NCI-H146 (cell line): ENCODE results near the gene C22orf39.

ENCODE experiments used
- DNase-seq: peaks from one replicate; lab custom pipeline; 2025; lab: John Stamatoyannopoulos, UW

The C22orf39 gene

GRCh38 chr22:19398206-19398605 lies 49.3 kb downstream of the C22orf39 start:
- no peak for DNase-seq

GRCh38 chr22:19397734-19398104 lies 49.8 kb downstream of the C22orf39 start:
- DNase-seq, result no peak

GRCh38 chr22:19396934-19397733 lies 50.4 kb downstream of the C22orf39 start:
- DNase-seq, result no peak

GRCh38 chr22:19396561-19396933 lies 51.0 kb downstream of the C22orf39 start:
- no peak for DNase-seq

- no peak for DNase-seq
These were observed 52.2 kb downstream of the C22orf39 start for GRCh38 chr22:19395276-19395675.

GRCh38 chr22:19394274-19395050 lies 53.0 kb downstream of the C22orf39 start:
- DNase-seq, result no peak

GRCh38 chr22:19393704-19394103 lies 53.8 kb downstream of the C22orf39 start:
- DNase-seq, result no peak
